Measurements from ENCODE around the gene PIP5KL1.

The PIP5KL1 gene

GRCh38 chr9:127959841-127960409, 29.3 kb upstream of the PIP5KL1 start:
- peak overlapping the region; percentile 48 to 58 for H3K4me3 Mint-ChIP-seq

DNA sequence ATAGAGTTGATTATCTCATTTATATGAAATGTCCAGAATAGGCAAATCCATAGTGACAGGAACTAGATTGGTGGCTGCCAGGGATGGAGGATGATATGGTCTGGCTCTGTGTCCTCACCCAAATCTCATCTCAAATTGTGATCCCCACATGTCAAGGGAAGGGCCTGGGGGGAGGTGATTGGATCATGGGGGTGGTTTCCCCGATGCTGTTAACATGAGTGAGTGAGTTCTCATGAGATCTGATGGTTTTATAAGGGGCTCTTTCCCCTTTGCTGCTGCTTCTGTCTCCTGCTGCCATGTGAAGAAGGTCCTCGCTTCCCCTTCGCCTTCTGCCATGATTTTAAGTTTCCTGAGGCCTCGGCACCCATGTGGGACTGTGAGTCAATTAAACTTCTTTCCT, 28.8 kb upstream of the PIP5KL1 start:
- H3K4me3 Mint-ChIP-seq: peak overlapping the region; percentile 48 to 58
- H3K4me1 Mint-ChIP-seq: peaks cover 99% of the 10 kb centered on the region
- H3K27me3 Mint-ChIP-seq: no peaks in the 10 kb centered on the region
- DNase-seq (no peak), ATAC-seq (no peak)
- peak overlapping the region; percentile 9 to 57 for H3K27ac Mint-ChIP-seq
- H3K9me3 Mint-ChIP-seq: peaks cover 0 to 9% of the 10 kb centered on the region in 2 donors

More at GRCh38 chr9:127959841-127960409, 29.3 kb upstream of the PIP5KL1 start:
- no peaks in the 10 kb centered on the region for H3K27me3 Mint-ChIP-seq
- H3K9me3 Mint-ChIP-seq: peaks cover 0 to 9% of the 10 kb centered on the region in 2 donors
- H3K4me1 Mint-ChIP-seq: peaks cover 99% of the 10 kb centered on the region
- DNase-seq (no peak), ATAC-seq (no peak)
- peak overlapping the region; percentile 9 to 79 for H3K27ac Mint-ChIP-seq

- Mint-ChIP-seq H3K9me3 (peaks cover 0 to 9% of the 10 kb centered on the region in 2 donors), H3K4me3 (peak overlapping the region in 1 of 2 donors; percentile 14), H3K27ac (no peak overlapping the region), H3K27me3 (no peaks in the 10 kb centered on the region), H3K4me1 (peaks cover 99% of the 10 kb centered on the region)
- DNase-seq (no peak), ATAC-seq (no peak)
These were observed 28.2 kb upstream of the PIP5KL1 start for GRCh38 chr9:127958728-127959127.

DNA sequence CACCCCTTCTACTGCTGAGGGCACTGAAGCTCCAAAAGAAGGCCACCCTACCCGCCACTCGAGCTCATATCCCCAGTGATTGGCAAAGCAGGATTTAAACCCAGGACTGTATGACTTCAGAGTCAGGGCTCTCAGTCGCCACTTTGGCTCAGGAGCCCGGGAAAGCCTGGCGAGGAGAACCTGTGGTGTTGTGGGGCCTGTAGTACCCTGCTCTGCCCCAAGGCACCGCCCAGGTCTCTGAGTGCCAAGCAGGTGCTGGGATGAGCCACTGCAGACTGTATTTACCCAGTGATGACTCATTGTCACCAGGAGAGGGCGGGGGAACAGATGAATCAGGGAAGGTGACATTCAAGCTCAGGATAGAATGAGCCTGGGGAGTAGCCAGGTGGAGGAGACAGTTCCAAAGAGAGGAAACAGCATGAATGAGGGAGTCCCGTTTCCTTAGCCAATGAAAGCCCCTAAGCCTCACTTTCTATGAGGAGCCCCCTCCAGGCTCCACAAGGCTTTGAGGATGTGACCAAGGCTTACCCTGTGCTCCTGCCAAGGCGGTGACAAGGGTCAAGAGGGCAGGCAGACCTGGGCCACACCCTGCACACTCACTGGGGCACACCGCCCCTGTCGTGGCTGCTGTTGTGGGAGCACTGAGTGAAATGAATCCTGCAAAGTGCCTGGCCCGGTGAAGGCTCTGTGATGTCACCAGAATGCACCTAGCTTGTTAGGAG, 24.9 kb upstream of the PIP5KL1 start:
- Mint-ChIP-seq H3K9me3 (peaks cover 0 to 9% of the 10 kb centered on the region in 2 donors), H3K4me3 (peak overlapping the region; percentile 71), H3K27me3 (no peaks in the 10 kb centered on the region), H3K4me1 (peaks cover 99% of the 10 kb centered on the region), H3K27ac (peak overlapping the region; percentile 75 to 79)
- peak; percentile 95 for ATAC-seq
- peak; percentile 72 to 85 for DNase-seq

GRCh38 chr9:127954831-127955293, 24.3 kb upstream of the PIP5KL1 start:
- Mint-ChIP-seq H3K4me3 (peak overlapping the region; percentile 71), H3K4me1 (peaks cover 99% of the 10 kb centered on the region), H3K9me3 (peaks cover 0 to 7% of the 10 kb centered on the region in 2 donors), H3K27ac (peak overlapping the region; percentile 22 to 49), H3K27me3 (no peaks in the 10 kb centered on the region)
- no peak for DNase-seq
- ATAC-seq: no peak

- H3K4me3 Mint-ChIP-seq: peak overlapping the region; percentile 49 to 71
- H3K9me3 Mint-ChIP-seq: no peaks in the 10 kb centered on the region
- DNase-seq (no peak), ATAC-seq (peak; percentile 27)
- peak overlapping the region; percentile 22 to 89 for H3K27ac Mint-ChIP-seq
- H3K27me3 Mint-ChIP-seq: no peaks in the 10 kb centered on the region
- peaks cover 97% of the 10 kb centered on the region for H3K4me1 Mint-ChIP-seq
These were observed 23.4 kb upstream of the PIP5KL1 start for GRCh38 chr9:127953768-127954505.

DNA sequence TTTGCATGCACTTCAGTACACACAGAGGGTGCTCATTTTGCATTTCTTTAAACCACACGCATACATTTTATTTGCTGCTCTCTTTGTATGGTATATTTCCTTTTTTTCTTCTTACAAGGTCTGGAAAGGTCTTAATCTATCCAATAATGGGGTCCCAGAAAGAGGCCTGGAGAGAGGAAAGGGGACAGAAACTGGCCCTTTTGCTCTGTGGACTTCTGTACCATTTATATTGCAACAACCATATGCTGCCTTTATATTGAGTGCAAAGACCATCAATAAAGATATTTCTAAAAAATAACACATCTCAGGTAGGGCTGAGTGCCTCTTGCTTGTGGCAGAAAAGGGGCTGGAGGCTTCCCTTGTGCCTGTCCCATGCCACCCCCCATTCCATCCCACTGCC, 22.6 kb upstream of the PIP5KL1 start:
- ATAC-seq (no peak), DNase-seq (no peak)
- no peaks in the 10 kb centered on the region for H3K9me3 Mint-ChIP-seq
- no peak overlapping the region for H3K27ac Mint-ChIP-seq
- H3K4me1 Mint-ChIP-seq: peaks cover 97% of the 10 kb centered on the region
- H3K27me3 Mint-ChIP-seq: no peaks in the 10 kb centered on the region
- H3K4me3 Mint-ChIP-seq: peak overlapping the region in 1 of 2 donors; percentile 71

- H3K9me3 Mint-ChIP-seq: no peaks in the 10 kb centered on the region
- H3K27ac Mint-ChIP-seq: peak overlapping the region; percentile 78 to 92
- no peak for ATAC-seq
- peak overlapping the region; percentile 44 to 54 for H3K4me3 Mint-ChIP-seq
- no peak for DNase-seq
- H3K27me3 Mint-ChIP-seq: no peaks in the 10 kb centered on the region
- H3K4me1 Mint-ChIP-seq: peaks cover 98% of the 10 kb centered on the region
These were observed 20.1 kb upstream of the PIP5KL1 start for GRCh38 chr9:127950513-127951289.

- Mint-ChIP-seq H3K9me3 (no peaks in the 10 kb centered on the region), H3K27me3 (no peaks in the 10 kb centered on the region), H3K27ac (peak overlapping the region; percentile 78 to 92), H3K4me3 (peak overlapping the region; percentile 34 to 44), H3K4me1 (peaks cover 98% of the 10 kb centered on the region)
- DNase-seq (no peak), ATAC-seq (no peak)
These were observed 19.4 kb upstream of the PIP5KL1 start for GRCh38 chr9:127949827-127950512.

DNA sequence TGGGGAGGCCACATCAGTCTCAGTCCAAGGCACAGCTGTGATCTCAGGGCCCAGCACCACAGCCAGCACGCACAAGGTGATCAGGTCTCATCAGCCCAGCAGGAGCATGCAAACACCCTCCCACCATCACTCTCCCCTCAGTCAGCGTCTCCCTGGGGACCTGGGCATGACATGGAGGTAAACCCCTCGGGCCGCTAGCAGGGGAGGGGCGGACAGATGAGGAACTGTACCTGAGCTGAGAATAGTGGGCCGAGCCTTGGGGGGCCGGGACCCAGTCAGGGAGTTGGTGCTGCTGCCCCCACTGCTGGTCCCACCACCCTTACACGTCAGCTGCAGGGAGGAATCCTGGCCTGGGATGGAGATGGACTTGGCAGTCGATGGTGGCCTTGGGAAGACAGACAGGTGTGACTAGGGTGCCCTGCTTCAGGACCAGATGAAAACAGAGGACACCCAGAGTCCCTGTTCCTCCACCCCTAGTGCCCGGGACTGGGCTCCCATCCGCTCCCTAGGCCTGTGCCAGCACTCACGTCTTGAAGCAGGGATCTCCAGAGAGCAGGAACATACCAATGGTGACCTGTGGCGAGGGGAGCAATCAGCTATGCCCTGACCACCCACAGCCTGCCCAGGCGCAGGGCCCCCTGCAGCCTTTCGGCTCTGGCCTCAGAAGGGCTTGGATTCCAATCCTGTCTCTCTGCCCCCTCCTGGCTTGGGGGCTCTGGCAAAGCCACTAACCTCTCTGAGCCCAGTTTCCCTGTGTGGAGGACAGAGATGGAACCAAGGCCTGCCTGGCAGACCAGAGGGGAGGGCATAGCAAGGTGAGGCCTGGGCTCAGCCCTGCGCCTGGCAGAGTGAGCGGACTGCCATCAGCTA, 17.5 kb upstream of the PIP5KL1 start:
- DNase-seq (no peak), ATAC-seq (no peak)
- Mint-ChIP-seq H3K4me1 (peaks cover 98% of the 10 kb centered on the region), H3K27me3 (no peaks in the 10 kb centered on the region), H3K9me3 (no peaks in the 10 kb centered on the region), H3K4me3 (no peak overlapping the region), H3K27ac (peak overlapping the region in 1 of 2 donors; percentile 88)

- Mint-ChIP-seq H3K4me3 (no peak overlapping the region), H3K4me1 (peaks cover 98% of the 10 kb centered on the region), H3K27ac (peak overlapping the region; percentile 87 to 88), H3K9me3 (no peaks in the 10 kb centered on the region), H3K27me3 (no peaks in the 10 kb centered on the region)
- DNase-seq (no peak), ATAC-seq (no peak)
These were observed 16.2 kb upstream of the PIP5KL1 start for GRCh38 chr9:127946728-127947127.

DNA sequence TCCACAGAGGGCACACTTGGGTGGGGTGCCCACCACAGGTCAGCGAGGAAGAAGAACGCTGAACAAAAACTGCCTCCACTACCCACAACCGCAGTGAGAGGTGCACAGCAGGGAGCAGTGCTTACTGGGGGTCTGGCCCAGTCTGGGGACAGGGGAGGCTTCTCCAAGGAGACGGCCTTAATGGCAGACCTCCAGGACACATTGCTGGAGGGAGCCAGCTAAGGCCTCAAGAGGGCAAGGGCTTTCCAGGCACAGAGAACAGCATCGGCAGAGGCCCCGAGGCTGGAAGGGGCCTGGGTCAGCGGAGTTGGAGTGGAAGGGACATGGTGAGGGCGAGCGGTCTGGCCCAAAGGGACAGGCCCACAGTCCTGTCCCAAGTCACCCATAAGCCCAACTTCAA, 15.4 kb upstream of the PIP5KL1 start:
- Mint-ChIP-seq H3K27me3 (no peaks in the 10 kb centered on the region), H3K9me3 (no peaks in the 10 kb centered on the region), H3K4me1 (peaks cover 93% of the 10 kb centered on the region), H3K27ac (peak overlapping the region; percentile 17 to 49), H3K4me3 (no peak overlapping the region)
- no peak for DNase-seq
- no peak for ATAC-seq

DNA sequence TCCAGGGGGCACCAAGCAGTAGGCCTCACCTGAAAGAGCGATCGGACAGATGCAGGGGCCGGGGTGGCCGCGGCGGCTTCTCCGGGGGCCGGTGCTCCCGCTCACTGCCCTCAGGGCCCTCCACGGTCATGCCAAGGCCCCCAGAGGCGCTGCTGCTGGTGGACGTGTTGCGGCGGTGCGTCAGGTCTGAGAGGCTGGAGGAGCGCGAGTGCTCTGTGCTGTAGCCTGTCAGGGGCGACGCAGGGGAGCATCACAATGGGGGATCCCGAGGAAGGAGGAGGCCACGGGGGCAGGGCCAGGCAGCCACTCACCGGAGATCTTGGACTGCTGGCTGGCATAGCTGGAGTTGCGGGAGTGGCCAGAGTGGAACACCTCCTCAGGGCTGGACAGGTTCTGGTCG, 14.8 kb upstream of the PIP5KL1 start:
- DNase-seq (no peak), ATAC-seq (no peak)
- H3K4me3 Mint-ChIP-seq: no peak overlapping the region
- H3K4me1 Mint-ChIP-seq: peaks cover 87% of the 10 kb centered on the region
- no peaks in the 10 kb centered on the region for H3K9me3 Mint-ChIP-seq
- H3K27me3 Mint-ChIP-seq: no peaks in the 10 kb centered on the region
- peak overlapping the region in 1 of 2 donors; percentile 49 for H3K27ac Mint-ChIP-seq

Data from stimulated activated naive CD8-positive, alpha-beta T cell treated with anti-CD3 and anti-CD28 coated beads, Interleukin-15, amount 100 ng/mL, for 72 hours (primary cell).